GM12891 (cell line): ENCODE measurements around the gene NKAIN2.

ENCODE experiments used
- POLR2A ChIP-seq: IDR thresholded peaks from 2 replicates; pipeline ENCODE4 v1.6.1; 2011; ENCODE audit warnings: low read depth, low read length, control low read depth
- POLR2AphosphoS5 ChIP-seq: IDR thresholded peaks from 2 replicates; pipeline ENCODE4 v1.6.1; 2011; ENCODE audit warnings: low read depth, low read length, control low read depth
- SPI1 ChIP-seq: IDR thresholded peaks from 2 replicates; pipeline ENCODE4 v1.6.1; 2011; ENCODE audit warnings: low read depth, low read length, control low read depth
- TAF1 ChIP-seq: IDR thresholded peaks from 2 replicates; pipeline ENCODE4 v1.6.1; 2011; ENCODE audit warnings: low read depth, low read length, control low read depth

GRCh38 chr6:124007266-124007665 lies 203.6 kb downstream of the NKAIN2 start:
- TF ChIP-seq POLR2A: no peak
- no peak for TF ChIP-seq POLR2AphosphoS5
- no peak for TF ChIP-seq SPI1
- no peak for TF ChIP-seq TAF1
